Measurements from ENCODE around the gene GADL1. TPM values are rescaled to one million over a fixed set of nuclear protein-coding genes. Genes with fewer than 3 reads are reported as not detected.

The GADL1 gene
- total RNA-seq, 1 donor from 2014 or later = not detected

DNA sequence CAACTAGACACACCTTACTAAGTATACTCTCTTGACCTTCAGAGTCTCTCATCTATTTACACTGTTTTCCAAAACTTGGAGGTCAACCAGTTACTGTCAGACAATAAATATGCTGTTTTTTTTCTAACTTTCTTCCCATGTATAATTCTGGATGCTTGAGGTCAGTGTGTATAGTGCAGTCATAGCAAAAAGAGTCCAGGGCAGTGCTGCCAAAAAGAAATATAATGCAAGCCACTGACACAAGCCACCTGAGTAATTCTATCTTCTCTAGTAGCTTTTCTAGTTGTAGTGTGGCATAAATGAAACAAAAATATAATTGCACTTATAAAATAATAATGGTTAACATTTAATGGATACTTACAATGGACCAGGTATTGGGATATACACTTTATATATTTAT is 21.6 kb downstream of the GADL1 start:
- H3K27me3 Mint-ChIP-seq (ENCODE audit: unreplicated experiment) = no peaks in the 10 kb centered on the region
- no peaks in the 10 kb centered on the region for H3K4me1 Mint-ChIP-seq (ENCODE audit: low read depth, unreplicated experiment)
- TF ChIP-seq, protein P1, sequence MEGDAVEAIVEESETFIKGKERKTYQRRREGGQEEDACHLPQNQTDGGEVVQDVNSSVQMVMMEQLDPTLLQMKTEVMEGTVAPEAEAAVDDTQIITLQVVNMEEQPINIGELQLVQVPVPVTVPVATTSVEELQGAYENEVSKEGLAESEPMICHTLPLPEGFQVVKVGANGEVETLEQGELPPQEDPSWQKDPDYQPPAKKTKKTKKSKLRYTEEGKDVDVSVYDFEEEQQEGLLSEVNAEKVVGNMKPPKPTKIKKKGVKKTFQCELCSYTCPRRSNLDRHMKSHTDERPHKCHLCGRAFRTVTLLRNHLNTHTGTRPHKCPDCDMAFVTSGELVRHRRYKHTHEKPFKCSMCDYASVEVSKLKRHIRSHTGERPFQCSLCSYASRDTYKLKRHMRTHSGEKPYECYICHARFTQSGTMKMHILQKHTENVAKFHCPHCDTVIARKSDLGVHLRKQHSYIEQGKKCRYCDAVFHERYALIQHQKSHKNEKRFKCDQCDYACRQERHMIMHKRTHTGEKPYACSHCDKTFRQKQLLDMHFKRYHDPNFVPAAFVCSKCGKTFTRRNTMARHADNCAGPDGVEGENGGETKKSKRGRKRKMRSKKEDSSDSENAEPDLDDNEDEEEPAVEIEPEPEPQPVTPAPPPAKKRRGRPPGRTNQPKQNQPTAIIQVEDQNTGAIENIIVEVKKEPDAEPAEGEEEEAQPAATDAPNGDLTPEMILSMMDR (IDR thresholded peaks at IDR 0.05; ENCODE audit: partially characterized antibody, unreplicated experiment) = no peak
- H3K27ac Mint-ChIP-seq (ENCODE audit: unreplicated experiment) = no peak overlapping the region
- no peak overlapping the region for H3K4me3 Mint-ChIP-seq (ENCODE audit: unreplicated experiment)
- DNase-seq = no peak
- no peaks in the 10 kb centered on the region for H3K9me3 Mint-ChIP-seq (ENCODE audit: unreplicated experiment)
- no peaks in the 10 kb centered on the region for H3K36me3 Mint-ChIP-seq (ENCODE audit: unreplicated experiment)

DNA sequence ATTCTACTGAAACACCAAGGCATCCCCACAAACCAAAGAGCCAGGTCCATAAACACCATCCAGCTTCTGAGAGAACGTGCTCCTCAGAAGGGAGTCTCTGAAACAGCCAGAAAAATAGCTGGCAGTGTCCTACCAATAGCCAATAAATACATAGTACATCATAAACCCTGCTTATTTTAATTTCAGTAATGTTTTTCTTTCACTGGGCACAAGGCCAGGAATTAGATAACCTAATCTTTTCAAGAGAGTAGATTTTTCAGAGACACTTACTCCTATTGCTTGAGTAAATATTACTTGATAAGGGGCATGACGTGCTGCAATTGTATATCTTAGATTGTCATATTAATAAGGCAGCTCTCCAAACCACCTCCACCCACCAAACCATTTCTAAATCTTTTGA is 22.7 kb downstream of the GADL1 start:
- no peaks in the 10 kb centered on the region for H3K9me3 Mint-ChIP-seq (ENCODE audit: unreplicated experiment)
- H3K36me3 Mint-ChIP-seq (ENCODE audit: unreplicated experiment) = no peaks in the 10 kb centered on the region
- no peaks in the 10 kb centered on the region for H3K27me3 Mint-ChIP-seq (ENCODE audit: unreplicated experiment)
- DNase-seq = no peak
- no peak overlapping the region for H3K27ac Mint-ChIP-seq (ENCODE audit: unreplicated experiment)
- no peaks in the 10 kb centered on the region for H3K4me1 Mint-ChIP-seq (ENCODE audit: low read depth, unreplicated experiment)
- TF ChIP-seq, protein P1 (IDR thresholded peaks at IDR 0.05; ENCODE audit: partially characterized antibody, unreplicated experiment) = no peak
- no peak overlapping the region for H3K4me3 Mint-ChIP-seq (ENCODE audit: unreplicated experiment)

DNA sequence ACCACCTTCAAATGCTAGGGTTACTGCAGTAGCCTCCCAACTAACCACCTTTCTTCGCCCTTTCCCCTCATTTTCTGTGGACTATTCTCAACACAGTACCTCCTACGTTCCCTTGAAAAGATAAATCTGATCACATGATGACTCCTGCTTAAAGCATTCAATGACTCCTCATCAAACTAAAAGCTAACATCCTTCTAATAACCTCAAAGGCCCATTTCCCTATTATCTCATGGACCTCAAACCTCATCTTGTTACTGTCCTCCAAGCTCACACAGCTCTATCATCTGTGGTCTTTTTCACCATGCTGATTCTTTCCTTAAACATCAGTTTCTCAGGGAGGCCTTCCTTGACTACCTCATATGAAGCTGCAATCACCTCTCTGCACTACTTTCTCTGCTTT is 29.6 kb downstream of the GADL1 start:
- no peak for DNase-seq
- H3K4me3 Mint-ChIP-seq (ENCODE audit: unreplicated experiment) = no peak overlapping the region
- H3K9me3 Mint-ChIP-seq (ENCODE audit: unreplicated experiment) = no peaks in the 10 kb centered on the region
- no peaks in the 10 kb centered on the region for H3K4me1 Mint-ChIP-seq (ENCODE audit: low read depth, unreplicated experiment)
- H3K27ac Mint-ChIP-seq (ENCODE audit: unreplicated experiment) = no peak overlapping the region
- TF ChIP-seq, protein P1 (IDR thresholded peaks at IDR 0.05; ENCODE audit: partially characterized antibody, unreplicated experiment) = no peak
- H3K27me3 Mint-ChIP-seq (ENCODE audit: unreplicated experiment) = no peaks in the 10 kb centered on the region
- no peaks in the 10 kb centered on the region for H3K36me3 Mint-ChIP-seq (ENCODE audit: unreplicated experiment)

DNA sequence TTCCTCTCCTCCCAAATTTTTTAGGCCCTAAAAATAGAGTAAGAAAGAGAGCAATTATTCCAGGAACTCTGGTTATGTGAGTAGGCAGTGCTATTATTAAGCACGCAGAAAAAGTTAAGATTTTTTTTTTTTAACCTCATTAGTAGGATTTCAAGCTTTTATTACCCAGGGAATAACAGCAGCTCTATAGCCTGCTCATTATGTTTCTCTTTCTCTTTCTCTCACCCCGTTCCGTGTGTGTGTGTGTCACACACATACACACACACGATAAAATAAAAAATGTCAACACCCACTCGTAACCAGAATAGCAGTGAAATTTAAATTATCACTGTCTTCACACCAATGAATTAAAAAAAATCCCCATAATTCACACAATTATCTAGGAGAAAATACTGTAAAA is 30.3 kb downstream of the GADL1 start:
- H3K36me3 Mint-ChIP-seq (ENCODE audit: unreplicated experiment) = no peaks in the 10 kb centered on the region
- no peak for DNase-seq
- no peak overlapping the region for H3K27ac Mint-ChIP-seq (ENCODE audit: unreplicated experiment)
- no peaks in the 10 kb centered on the region for H3K4me1 Mint-ChIP-seq (ENCODE audit: low read depth, unreplicated experiment)
- no peaks in the 10 kb centered on the region for H3K27me3 Mint-ChIP-seq (ENCODE audit: unreplicated experiment)
- no peak overlapping the region for H3K4me3 Mint-ChIP-seq (ENCODE audit: unreplicated experiment)
- TF ChIP-seq, protein P1 (IDR thresholded peaks at IDR 0.05; ENCODE audit: partially characterized antibody, unreplicated experiment) = no peak
- no peaks in the 10 kb centered on the region for H3K9me3 Mint-ChIP-seq (ENCODE audit: unreplicated experiment)

DNA sequence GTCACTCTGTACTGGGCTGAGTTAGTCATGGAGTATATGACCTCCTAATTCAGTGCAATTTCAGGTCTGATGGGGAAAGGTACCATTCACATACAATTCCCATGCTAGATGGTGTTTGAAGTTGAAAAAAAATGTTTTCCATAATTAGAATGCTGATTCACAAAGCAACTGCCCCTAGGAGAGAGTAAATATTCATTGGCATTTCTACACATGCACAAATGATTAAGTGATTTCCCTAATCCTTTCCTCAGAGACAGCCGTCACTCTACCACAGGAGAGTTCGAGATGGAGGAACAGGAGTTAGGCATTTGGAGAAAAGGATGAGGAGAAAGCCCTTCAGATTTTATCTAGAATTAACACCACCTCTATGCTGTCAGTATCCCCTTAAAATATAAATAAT is 32.5 kb downstream of the GADL1 start:
- no peaks in the 10 kb centered on the region for H3K4me1 Mint-ChIP-seq (ENCODE audit: low read depth, unreplicated experiment)
- no peak overlapping the region for H3K27ac Mint-ChIP-seq (ENCODE audit: unreplicated experiment)
- no peak overlapping the region for H3K4me3 Mint-ChIP-seq (ENCODE audit: unreplicated experiment)
- DNase-seq = no peak
- TF ChIP-seq, protein P1 (IDR thresholded peaks at IDR 0.05; ENCODE audit: partially characterized antibody, unreplicated experiment) = no peak
- H3K9me3 Mint-ChIP-seq (ENCODE audit: unreplicated experiment) = no peaks in the 10 kb centered on the region
- no peaks in the 10 kb centered on the region for H3K27me3 Mint-ChIP-seq (ENCODE audit: unreplicated experiment)
- H3K36me3 Mint-ChIP-seq (ENCODE audit: unreplicated experiment) = no peaks in the 10 kb centered on the region
